OCI-LY7 (cell line): Measurements from ENCODE around the gene CDT1. TPM values are rescaled to one million over a fixed set of nuclear protein-coding genes. Genes with fewer than 3 reads are reported as not detected.

ENCODE experiments used
- BruUV-seq: library from RNA; stranded (reverse); fragments of 400-500 nt; replicated peaks from 2 replicates; lab custom pipeline; 2021; lab: Mats Ljungman, UMichigan
- CTCF ChIA-PET: fragments of 300-600 bp; sonication (Branson Sonifier 250); formaldehyde crosslinking; loops from one replicate; lab custom pipeline; 2022; ENCODE audit warnings: antibody characterized with exemption; ENCODE audit not compliant: unreplicated experiment; lab: Charles Lee
- POLR2A ChIA-PET: fragments of 300-600 bp; sonication (Branson Sonifier 250); formaldehyde crosslinking; loops from one replicate; lab custom pipeline; 2022; ENCODE audit warnings: antibody characterized with exemption; lab: Charles Lee
- DNase-seq: peaks from one replicate; pipeline ENCODE4 v3.0.0-alpha.2; 2015; ENCODE audit warnings: low spot score
- H2AFZ ChIP-seq: fragments of 200-600 bp; sonication (generic), shearing (Covaris generic); 2 replicates; pipeline ENCODE4 v1.6.1; 2014; ENCODE audit warnings: mild to moderate bottlenecking, antibody characterized with exemption, low read length, moderate library complexity
- H3K27ac ChIP-seq: fragments of 200-600 bp; sonication (generic); 2 replicates; pipeline ENCODE4 v1.5.1; 2014; ENCODE audit warnings: mixed run types, low read depth, mild to moderate bottlenecking, moderate library complexity, low read length, inconsistent platforms; ENCODE audit not compliant: poor library complexity, severe bottlenecking
- H3K36me3 ChIP-seq: fragments of 200-600 bp; sonication (generic); 2 replicates; pipeline ENCODE4 v1.6.1; 2014; ENCODE audit warnings: mild to moderate bottlenecking, antibody characterized with exemption, low read length, moderate library complexity, mixed read lengths; ENCODE audit not compliant: insufficient read depth
- H3K4me1 ChIP-seq: fragments of 200-600 bp; sonication (generic); 2 replicates; pipeline ENCODE4 v1.5.1; 2014; ENCODE audit warnings: mild to moderate bottlenecking, low read length; ENCODE audit not compliant: insufficient read depth, poor library complexity, severe bottlenecking
- H3K4me2 ChIP-seq: fragments of 200-600 bp; sonication (generic); 2 replicates; pipeline ENCODE4 v1.6.1; 2014; ENCODE audit warnings: mild to moderate bottlenecking, low read length
- H3K4me3 ChIP-seq: fragments of 200-600 bp; sonication (generic); 2 replicates; pipeline ENCODE4 v1.5.1; 2014; ENCODE audit warnings: mild to moderate bottlenecking, low read depth, low read length; ENCODE audit not compliant: poor library complexity, severe bottlenecking
- H3K79me2 ChIP-seq: fragments of 200-600 bp; sonication (generic); 2 replicates; pipeline ENCODE4 v1.6.1; 2016; ENCODE audit warnings: low read depth, mild to moderate bottlenecking, low read length, moderate library complexity, mixed read lengths; ENCODE audit not compliant: insufficient read depth
- H3K9me2 ChIP-seq: fragments of 200-600 bp; sonication (generic); 2 replicates; pipeline ENCODE4 v1.6.1; 2016; ENCODE audit warnings: mild to moderate bottlenecking, low read length, mixed read lengths; ENCODE audit not compliant: insufficient read depth
- H3K9me3 ChIP-seq: fragments of 200-600 bp; sonication (generic); 2 replicates; pipeline ENCODE4 v1.6.1; 2014; ENCODE audit warnings: mild to moderate bottlenecking, mixed run types, low read length, mixed read lengths
- H4K20me1 ChIP-seq: fragments of 200-600 bp; sonication (generic); 2 replicates; pipeline ENCODE4 v1.6.1; 2014; ENCODE audit warnings: mild to moderate bottlenecking, antibody characterized with exemption, low read length, moderate library complexity, mixed read lengths; ENCODE audit not compliant: insufficient read depth
- CTCF ChIP-seq: fragments of 200-600 bp; sonication (generic); conservative IDR thresholded peaks from 2 replicates; pipeline ENCODE4 v1.5.1; 2014; ENCODE audit warnings: mild to moderate bottlenecking, antibody characterized with exemption, low read length, moderate library complexity, mixed read lengths
- EZH2phosphoT487 ChIP-seq: fragments of 200-600 bp; sonication (generic); IDR thresholded peaks from 2 replicates; pipeline ENCODE4 v1.6.1; 2018; ENCODE audit warnings: low read depth, borderline replicate concordance, mild to moderate bottlenecking, mixed run types, antibody characterized with exemption, low read length, moderate library complexity, mixed read lengths
- intact Hi-C: fragments of 100-400 bp; cut with micrococcal nuclease; formaldehyde crosslinking; loops from one replicate; pipeline ENCODE4 v1.10.0; 2022; ENCODE audit not compliant: unreplicated experiment
- total RNA-seq, 2 experiments: library from RNA; depleted of rRNA in 1 of 2; stranded (reverse); fragments of >200 nt in 1 of 2; shearing (Covaris generic) in 1 of 2; gene quantifications; 2 replicates each; pipeline ENCODE4 v1.2.3, GENCODE V29; 2014 to 2022

The CDT1 gene
- total RNA-seq, 2 experiments from 2014 or later: 82.7 to 108 TPM

- no peak for DNase-seq
- no TSS peak for BruUV-seq
- no peaks in the 10 kb centered on the region for H3K79me2 ChIP-seq
- H2AFZ ChIP-seq: no peak overlapping the region
- no peak overlapping the region for H3K27ac ChIP-seq
- intact Hi-C loops: no loop called here
- H3K9me2 ChIP-seq: no peaks in the 10 kb centered on the region
- peaks cover 6% of the 10 kb centered on the region; the same call in 1 of the 2 replicates for H3K36me3 ChIP-seq
- H3K9me3 ChIP-seq: no peaks in the 10 kb centered on the region
- ChIA-PET POLR2A (no interaction called here), CTCF (interaction anchor here (0.6 kb wide), 1 partner anchor 105 kb away, joined by 3 read pairs; no protein-coding TSS in a partner anchor)
- no peak overlapping the region for H3K4me3 ChIP-seq
- H3K4me2 ChIP-seq: no peak overlapping the region
- H3K4me1 ChIP-seq: peaks cover 28% of the 10 kb centered on the region
- peaks cover 9% of the 10 kb centered on the region; the same call in 1 of the 2 replicates for H4K20me1 ChIP-seq
- no peak for TF ChIP-seq EZH2phosphoT487
- no peak for TF ChIP-seq CTCF
Observed at GRCh38 chr16:88768071-88768783, 35.4 kb upstream of the CDT1 start.

GRCh38 chr16:88769617-88770460 lies 33.8 kb upstream of the CDT1 start:
- peak; percentile 75 for DNase-seq
- ChIA-PET POLR2A (no interaction called here), CTCF (interaction anchor here (0.6 kb wide), 1 partner anchor 12 kb away, joined by 3 read pairs; no protein-coding TSS in a partner anchor)
- Histone ChIP-seq H3K4me3 (no peak overlapping the region), H3K79me2 (no peaks in the 10 kb centered on the region), H3K36me3 (peaks cover 6% of the 10 kb centered on the region; the same call in 1 of the 2 replicates), H4K20me1 (0 out of 2 replicates have a peak, but pooled peaks cover 9% of the 10 kb centered on the region), H3K4me1 (peaks cover 28% of the 10 kb centered on the region), H3K9me2 (no peaks in the 10 kb centered on the region), H2AFZ (no peak overlapping the region), H3K4me2 (peak overlapping the region; percentile 16; the same call in 1 of the 2 replicates), H3K9me3 (no peaks in the 10 kb centered on the region), H3K27ac (no peak overlapping the region)
- intact Hi-C loops: no loop called here
- BruUV-seq: no TSS peak
- no peak for TF ChIP-seq CTCF
- no peak for TF ChIP-seq EZH2phosphoT487
